ENCODE data around the gene COPS8.

Gene COPS8

DNA sequence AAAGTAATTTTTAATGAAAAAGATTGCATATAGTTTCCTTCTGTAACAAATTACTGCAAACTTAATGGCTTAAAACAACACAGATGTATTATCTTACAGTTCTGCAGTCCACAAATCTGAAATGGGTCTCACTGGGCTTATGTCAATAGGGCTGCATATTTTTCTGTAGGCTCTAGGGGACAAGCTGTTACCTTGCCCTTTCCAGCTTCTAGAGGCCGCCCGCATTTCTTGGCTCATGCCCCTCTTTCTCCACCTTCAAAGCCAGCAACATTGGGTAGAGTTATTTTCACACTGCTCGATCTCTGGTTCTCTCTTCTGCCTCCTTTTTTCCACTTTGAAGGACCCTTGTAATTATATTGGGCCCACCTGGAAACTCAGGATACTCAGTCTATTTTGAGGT is 16.7 kb downstream of the COPS8 start:
- DNase-seq = no peak

DNA sequence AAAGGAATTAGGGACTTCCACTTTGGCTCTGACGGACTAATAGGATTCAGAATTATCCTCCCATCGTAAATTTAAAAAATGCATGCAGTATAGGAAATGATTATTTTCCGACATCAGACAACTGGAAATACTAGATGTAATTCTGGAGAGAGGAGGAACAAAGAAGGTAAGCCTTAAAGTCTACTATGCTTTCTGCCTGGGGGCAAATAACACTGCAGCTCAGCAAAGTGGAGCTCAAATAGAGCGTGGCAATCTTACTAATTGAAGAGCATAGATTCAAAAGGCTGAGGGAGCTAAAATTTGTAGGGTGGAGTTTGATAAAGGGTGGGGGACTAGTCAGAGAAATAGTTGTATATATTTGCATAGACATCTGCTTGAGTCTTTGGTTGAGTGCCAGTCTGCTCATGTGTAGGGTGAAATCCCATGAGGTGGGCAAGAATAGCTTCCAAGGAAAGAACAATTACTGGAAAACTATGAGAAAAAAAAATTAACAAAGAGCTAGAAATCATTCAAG is 23.8 kb downstream of the COPS8 start:
- no peak for DNase-seq

DNA sequence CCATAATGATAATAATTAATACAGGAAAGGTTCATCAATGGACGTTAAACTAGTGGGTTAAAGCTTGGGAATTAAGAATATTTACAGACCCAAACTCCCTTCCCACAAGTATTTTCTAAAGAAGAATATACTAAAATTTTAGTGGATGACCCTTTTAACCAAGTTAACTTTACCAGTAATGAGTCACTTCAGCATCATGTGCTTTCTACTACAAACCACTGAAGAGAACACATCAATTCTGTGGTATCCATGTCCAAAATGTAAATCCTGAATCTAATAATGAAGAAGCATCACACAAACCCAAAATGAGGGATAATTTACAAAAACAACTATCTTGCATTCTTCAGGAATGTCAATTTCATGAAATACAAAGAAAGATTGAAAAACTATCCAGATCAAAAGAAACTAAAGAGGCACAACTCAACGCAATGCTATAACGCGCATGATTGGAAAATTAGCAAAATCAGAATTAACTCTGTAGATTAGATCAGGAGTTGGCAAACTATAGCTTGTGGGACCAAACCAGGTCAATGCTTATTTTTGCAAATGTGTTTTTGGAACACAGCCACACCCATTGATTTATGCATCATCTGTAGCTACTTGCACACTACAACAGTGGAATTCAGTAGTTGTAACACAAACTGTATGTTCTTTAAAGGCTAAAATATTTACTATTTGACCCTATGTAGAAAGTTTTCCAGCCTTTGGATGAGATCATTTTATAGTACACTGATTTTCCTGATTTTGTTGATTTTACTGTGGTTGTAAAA is 27.5 kb downstream of the COPS8 start:
- DNase-seq = no peak

DNA sequence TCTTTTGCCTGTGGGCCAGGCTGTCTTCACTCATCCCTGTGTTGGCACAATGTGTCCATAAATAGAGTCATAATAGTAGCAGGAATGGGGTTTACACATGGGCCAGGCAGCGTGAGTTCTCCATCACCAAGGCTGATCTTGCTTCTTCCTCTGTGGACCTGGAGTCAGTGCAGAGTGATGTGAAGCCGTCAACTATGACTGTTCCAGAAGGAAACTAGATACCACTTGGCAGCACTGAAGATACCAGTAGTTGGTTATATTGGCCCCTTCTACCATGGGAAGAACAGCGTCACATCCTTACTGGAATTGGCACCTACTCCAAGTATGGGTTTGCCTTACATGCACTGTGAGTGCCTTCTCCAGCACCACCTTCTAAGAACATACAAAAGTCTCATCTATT is 30.2 kb downstream of the COPS8 start:
- DNase-seq = no peak

DNA sequence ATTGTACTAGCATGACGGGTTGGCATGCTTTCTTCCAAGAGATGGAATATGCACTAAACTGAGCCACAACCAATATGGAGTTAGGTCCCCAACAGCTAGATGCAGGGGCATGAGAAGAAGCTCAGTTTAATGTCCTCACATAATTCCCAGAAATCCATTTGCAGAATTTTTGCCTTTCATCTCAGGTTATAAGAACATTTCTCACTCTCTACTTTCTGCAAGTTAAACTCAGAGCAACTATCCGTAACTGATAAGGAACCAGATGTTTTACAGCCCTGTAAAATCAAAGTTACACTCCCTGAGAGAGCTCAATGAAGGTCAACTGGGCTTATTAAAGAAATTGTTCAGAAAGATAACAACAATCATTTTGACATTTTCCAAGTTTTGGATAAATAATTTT is 30.7 kb downstream of the COPS8 start:
- no peak for DNase-seq

DNA sequence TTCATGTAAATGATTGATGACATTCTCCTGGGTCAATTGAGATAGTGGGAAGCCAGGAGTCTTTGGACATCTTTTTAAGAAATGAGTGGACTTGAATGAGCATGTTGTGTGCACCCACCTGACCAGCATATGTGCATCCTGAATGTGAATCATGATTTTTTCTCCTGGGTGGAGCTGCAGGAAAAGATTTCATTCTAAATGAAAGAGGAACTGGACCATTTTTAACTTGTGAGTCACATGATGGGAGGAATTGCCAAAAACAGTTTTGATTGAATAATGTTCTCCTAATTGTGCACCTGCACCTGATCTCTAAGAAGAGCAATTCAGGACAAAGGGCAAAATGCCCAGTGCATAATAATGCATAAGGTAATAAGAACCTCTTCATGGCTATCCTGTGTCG is 32.3 kb downstream of the COPS8 start:
- DNase-seq = no peak

DNA sequence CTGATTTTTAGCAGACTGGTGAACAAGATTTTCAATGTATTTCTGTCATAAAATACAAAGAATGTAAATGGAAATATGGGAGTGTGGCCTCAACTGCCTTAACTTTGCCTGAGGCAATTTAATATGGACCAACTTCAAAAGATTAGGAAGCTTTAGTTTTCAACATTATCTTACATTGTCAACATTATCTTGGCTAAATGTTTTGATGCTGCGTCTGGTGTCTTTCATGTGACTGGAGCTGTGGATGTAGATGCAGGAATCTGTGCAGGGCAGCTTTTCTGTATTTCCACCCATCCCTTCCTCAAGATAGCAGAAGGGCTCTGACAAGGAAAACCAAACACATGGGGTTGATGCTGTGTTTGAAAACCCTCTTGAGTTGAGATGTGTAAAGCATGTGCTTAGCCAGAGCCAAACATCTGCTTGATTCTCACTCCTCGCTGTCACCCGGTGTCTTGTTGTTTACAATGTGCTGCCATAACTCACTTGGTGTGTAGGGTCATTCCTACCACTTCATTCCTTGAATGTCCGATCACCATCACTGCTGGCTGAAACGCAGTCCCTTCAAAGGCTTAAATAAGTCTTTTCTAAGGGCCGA is 33.0 kb downstream of the COPS8 start:
- no peak for DNase-seq

DNA sequence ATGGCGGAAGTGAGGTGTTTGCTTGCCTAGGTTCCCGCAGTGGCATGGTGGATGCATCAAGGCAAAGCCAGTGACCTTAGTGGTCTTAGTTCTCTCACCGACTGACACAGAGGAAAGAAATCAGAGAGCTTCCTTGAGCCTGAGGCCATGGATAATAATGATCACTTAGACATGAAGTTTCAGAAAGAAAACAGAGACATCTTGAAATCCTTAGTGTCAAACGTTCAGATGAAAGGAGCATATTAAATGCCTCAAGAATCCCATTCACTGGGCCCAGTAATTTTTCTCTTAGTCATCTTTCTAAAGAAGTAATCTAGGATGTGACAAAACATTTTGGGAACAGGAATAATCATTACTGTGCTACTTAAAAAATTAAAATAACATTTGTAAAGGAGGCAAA is 35.2 kb downstream of the COPS8 start:
- DNase-seq = no peak

DNA sequence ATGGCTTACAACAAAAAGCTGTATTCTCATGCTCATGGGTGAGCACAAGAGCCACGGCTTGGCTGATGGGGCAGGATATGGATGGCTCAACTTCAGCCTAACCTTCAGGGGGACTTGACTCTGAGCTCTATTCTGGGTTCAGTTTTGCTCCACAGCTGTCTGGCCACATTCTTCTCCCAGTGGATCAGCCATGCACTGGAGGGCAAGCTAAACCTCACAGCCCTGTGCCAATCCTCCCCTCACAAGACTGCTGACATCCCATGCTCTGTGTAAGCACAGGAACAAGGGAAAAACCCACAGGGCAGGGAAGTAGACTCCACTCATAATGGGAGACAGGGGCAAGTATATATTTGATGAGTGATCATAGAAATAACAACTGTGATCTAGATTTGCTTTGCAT is 35.6 kb downstream of the COPS8 start:
- no peak for DNase-seq

DNA sequence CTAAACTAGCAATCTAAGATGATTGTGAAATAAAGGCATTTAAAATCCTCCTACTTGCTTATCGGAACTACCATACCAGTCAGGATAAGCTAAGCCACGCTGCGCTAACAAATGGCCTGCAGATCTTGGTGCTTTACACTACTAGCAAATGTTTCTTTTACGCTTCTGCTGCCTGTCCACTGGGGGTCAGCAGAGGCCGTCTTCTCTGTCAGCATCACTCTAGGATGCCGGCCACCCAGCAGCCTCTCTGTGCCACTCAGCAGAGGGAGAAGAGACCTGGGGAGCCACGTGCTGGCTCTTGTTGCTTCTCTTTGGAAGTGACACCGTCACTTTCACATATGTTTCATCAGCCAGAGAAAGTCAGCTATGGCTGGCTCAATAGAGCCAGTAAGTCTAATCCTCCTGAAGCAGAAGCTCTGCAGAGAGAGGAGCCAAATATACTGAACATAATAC is 36.6 kb downstream of the COPS8 start:
- DNase-seq = peak; percentile 57

DNA sequence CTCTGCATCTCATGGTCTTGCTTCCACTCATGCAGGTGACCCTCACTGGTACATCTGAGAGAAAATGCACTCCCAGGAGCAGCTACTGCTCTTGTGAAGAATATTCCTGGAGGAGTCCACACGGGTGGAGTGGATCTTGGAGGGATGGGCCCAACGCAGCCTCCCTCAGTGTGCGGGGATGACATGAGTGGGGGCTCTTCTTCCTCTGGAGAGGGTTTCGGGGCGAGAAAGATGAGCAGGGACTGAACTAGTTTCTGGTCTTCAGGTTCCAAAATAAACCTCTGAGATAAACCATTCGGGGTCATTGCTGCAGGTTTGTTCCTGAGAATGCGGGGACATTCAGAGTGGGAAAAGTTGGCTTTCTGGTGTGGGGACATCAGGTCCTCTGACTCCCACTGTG is 39.1 kb downstream of the COPS8 start:
- DNase-seq = no peak

DNA sequence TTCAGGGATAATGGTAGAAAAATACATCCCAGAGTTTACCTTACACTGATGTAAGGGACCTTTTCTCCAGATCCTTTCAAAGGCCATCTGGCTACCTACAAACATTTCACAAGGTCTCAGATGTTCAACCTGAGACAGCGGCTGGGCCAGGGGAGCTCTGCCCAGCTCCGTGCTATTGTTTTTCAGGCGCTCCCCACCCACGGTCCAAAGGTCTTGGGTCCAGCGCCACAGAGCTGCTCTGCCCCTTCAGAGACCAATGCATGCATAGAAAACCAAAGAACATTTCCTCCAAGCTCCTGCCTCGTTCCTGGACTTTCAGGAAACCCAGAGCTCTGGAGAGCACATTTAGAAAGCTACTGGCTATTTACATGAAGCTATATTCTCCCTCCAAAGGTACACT is 40.3 kb downstream of the COPS8 start:
- no peak for DNase-seq

DNA sequence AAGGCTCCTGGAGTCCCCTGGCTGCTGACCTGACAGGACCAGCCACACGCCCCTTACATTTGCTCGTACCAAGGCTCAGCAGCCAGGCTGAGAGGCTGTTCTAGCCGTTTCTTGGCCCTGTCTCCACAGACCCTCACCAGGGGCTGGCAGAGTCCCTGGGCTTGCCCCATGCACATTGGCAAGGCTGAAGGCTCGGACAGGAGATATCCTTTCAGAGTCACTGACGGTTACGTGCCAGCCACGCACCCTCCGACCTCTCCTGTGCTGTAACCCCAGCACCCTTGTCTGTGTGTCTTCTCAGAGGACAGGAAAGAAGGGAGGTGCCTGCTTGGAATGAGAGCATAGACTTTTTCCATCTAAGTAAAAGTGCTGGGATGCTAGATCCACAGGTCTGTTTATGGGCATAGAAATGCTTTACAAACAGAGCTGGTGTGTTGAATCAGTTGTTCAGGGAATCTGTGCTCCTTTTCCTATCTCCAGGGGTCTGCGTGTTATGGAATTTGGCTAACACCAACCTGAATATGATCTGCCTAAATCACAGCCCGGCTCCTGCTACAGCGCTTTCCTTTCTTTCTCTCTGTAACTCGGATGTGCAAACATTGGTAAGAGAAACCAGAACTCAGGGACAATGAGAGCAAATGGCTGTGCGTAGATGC is 41.0 kb downstream of the COPS8 start:
- DNase-seq = no peak

DNA sequence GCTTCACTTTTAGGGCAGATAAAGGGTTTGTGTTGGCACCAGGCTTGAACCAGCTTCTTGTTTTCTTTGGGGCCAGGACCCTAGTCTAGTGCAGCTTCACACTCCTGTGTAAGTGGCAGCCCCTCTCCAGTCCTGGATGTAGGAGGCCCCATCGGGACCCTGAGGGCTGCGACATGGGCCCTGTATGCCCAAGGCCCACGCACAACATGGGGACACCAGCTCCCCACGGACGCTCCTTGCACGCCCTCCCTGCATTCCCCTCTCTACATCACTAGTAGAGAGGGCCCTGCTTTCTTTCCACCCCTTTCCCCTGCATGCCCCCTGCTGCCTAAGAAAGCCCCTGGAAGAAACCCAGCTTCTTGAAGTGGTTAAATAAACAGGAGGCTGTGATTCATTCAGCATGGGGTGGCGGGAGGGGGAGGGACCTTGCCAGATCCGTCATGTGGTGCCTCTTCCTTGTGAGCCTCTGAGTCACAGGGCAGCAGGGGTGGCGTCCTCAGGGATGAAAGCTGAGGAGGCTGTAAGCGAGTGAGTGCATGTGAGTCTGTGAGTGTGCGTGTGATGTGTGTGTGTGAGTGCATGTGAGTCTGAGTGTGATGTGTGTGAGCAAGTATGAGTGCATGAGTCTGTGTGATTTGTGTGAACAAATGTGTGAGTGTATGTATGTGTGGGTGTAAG is 42.5 kb downstream of the COPS8 start:
- peak; percentile 83 for DNase-seq

DNA sequence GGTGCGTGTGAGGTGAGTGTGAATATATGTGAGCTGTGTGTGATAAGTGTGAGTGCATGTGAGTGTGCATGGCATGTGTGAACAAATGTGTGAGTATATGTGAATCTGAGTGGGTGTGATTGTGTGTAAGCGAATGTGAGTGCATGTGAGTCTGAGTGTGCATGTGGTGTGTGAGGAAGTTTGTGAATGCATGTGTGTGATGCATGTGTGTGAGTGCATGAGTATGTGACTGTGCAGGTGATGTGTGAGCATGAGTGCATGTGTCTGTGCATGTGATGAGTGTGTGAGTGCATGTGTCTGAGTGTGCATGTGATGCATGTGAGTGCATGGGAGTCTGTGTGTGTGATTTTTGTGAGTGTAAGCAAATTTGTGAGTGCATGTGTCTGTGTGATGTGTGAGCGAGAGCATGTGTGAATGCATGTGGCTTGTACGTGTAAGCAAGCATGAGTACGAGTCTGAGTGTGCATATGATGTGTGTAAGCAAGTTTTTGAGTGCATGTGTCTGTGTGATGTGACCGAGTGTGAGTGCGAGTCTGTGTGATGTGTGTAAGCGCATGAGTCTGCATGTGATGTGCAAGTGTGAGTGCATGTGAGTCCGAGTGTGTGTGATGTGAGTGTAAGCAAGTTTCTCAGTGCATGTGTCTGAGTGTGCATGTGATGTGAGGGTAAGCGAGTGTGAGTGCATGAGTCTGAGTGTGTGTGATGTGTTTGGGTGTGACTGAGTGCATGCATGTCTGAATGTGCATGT is 43.3 kb downstream of the COPS8 start:
- no peak for DNase-seq

DNA sequence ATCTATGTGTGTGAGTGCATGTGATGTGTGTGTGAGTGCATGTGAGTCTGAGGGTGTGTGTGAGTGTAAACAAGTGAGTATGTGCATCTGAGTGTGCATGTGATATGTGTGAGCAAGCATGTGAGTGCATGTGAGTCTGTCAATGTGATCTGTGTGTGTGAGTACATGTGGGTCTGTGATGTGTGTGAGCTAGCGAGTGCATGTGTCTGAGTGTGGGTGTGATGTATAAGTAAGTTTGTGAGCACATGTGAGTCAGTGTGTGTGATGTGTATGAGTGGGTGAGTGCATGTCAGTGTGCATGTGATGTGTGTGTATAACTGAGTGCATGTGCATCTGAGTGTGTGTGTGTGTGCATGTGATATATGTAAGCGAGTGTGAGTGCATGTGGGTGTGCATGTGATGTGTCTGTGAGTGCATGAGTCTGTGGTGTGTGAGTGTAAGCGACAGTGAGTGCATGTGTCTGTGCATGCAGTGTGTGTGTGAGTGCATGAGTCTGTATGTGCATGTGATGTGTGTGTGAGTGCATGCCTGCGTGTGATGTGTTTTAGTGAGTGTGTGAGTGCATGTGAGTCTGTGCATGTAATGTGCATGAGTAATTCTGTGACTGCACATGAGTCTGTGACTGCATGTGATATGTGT is 44.1 kb downstream of the COPS8 start:
- DNase-seq = no peak

DNA sequence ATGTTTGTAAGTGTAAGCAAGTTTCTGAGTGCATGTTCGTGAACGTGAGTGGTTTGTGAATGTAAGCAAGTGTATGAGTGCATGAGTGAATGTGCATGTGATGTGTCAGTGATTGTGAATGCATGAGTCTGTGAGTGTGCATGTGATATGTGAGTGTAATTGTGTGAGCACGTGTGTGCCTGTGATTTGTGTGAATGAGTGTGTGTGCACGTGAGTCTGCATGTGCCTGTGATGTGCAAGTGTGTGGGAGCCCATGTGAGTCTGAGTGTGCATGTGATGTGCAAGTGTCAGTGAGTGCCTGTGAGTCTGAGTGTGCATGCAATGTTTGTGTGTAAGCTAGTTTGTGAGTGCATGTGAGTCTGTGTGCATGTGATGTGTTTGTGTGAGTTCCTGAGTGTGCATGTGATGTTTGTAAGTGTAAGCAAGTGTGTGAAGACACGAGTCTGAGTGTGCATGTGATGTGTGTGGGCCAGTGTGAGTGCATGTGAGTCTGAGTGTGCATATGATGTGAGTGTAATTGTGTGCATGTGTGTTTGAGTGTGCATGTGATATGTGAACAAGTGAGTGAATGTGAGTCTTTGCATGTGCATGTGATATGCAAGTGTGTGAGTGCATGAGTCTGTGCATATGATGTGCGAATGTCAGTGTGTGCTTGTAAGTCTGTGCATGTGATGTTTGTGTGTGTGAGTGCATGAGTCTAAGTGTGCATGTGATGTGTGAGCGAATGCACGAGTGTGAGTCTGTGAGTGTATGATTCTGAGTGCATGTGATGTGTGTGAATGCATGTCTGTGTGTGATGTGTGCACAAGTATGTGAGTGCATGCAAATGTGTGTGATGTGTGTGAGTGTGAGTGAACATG is 45.1 kb downstream of the COPS8 start:
- DNase-seq = no peak

DNA sequence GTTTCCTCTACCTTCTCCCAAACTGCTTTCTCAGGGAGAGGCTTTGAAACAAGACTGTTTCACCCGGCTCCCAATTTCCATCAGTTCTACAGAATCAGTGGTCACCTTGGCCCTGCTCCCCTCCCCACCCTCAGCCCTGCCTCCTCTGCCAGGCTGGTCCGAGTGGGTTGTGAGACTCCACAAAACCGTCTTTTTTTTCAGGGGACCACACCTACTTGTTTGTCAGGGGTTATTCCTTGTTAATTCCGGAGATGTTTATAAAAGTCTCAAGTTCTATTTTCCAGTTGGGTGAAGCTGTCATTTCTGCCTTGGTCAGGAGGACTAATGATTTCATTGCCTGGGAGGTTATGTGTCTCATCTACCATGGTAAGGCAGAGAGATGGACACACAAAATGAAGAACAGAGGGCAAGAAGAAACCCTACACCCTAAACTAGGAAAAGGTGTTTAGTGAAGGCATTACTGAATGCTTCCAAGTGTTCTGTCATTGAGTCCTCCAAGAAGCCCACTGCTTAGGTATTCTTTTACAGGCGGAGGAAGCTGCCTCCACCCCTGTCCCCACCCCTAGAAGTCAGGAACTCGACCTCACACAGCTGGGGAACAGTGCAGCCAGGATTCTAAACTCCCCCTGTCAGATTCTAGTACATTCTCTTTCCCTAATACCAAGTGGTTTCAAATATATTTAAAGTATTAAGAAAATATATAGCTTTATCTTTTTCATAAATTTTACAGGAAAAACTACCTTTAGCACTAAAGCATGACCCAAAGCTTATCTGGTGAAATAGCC is 46.3 kb downstream of the COPS8 start:
- DNase-seq = no peak

DNA sequence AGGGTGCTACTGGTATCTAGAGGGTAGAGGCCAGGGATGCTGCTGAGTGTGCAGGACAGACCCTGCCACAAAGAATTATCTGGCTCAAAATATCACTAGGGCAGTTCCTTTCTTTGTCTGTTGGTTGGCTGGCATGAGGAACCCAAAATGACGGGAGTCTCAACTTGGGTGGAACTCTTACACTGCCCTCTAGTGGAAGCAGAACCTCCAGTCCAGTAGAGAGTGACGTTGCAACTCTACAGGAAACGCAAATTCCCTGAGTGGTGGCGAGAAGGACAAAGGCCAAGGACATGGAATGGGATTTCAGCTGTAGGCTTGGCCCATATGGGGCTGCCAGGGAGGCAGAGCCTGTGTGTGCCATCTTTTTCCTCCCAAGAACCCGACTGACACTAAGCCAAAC is 47.1 kb downstream of the COPS8 start:
- no peak for DNase-seq

Measured in left hindlimb (tissue), 1 donor.